Measurements from ENCODE around the gene UBAP1.
"Not testable (repeated sequence)": the region's sequence is repeated elsewhere in the genome, so short reads cannot be mapped to it uniquely, and the experiment has no call there.

The UBAP1 gene

DNA sequence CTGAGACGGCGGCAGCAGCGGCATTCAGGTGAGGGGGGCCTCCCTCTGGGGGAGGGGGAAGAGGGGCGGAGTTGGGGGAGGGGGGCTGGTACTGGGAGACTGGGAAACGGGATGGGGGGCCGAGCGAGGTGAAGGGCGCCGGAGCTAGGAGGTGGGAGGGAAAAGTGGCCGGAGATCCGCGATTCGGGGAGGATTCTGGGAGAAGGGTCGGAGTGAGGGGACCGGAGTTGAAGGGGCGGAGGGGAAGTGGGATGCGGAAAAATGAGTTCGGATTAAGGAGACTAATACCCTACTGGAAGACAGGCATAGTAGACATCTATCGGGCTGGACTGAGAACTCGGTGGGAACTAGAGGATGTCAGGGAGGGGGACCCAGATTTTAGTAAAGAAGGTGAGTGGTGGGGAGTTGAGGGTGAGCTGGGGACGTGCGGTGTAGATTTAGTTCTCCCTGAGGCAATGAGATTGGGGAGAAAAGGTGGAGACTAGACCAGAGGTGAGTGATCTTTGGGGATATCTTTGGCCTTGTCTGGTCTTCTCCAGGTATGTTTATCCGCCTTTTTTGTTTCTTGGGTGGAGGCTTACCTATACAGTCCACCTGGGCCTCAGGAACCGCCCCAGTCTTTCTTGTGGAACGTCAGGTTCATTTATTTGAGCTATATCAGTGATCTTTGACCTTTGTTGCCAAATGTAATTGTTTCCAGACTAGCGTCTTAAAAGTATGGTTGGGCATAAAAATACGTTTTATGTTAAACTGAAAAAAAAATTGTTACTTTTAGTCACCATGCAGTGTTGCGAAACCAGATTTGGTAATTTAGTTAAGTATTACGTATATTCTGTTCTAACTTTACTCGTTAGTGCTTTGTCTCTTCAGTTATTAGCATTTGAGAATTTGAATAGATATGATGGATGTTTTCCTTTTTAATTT lies 632 bp downstream of the UBAP1 start:
- in situ Hi-C loops (cut with HindIII; ENCODE audit: low sequenced_read_pairs), result no loop called here

- in situ Hi-C loops (cut with HindIII; ENCODE audit: low sequenced_read_pairs), result no loop called here
Measured at GRCh38 chr9:34185778-34186551, 7.1 kb downstream of the UBAP1 start.

DNA sequence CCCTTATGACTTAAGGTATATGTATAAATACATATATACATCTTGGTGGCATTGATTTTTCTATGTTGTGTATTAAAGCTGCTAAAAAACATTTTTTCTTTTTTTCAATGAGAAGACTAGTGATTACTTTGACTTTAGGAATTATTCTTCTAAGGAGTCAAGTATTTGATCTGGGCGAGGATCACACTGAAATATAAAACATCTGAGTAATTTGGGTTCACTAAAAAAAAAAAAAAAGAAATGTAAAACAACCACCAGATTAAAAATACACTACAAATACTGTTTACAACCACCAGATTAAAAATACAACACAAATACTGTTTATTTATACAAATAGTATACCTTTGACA lies 9.0 kb downstream of the UBAP1 start:
- in situ Hi-C loops (cut with HindIII; ENCODE audit: low sequenced_read_pairs), result no loop called here

- in situ Hi-C loops (cut with HindIII; ENCODE audit: low sequenced_read_pairs), result no loop called here
Measured at GRCh38 chr9:34190996-34191892, 12.4 kb downstream of the UBAP1 start.

- in situ Hi-C loops (cut with HindIII; ENCODE audit: low sequenced_read_pairs), result no loop called here
Measured at GRCh38 chr9:34195143-34195542, 16.3 kb downstream of the UBAP1 start.

DNA sequence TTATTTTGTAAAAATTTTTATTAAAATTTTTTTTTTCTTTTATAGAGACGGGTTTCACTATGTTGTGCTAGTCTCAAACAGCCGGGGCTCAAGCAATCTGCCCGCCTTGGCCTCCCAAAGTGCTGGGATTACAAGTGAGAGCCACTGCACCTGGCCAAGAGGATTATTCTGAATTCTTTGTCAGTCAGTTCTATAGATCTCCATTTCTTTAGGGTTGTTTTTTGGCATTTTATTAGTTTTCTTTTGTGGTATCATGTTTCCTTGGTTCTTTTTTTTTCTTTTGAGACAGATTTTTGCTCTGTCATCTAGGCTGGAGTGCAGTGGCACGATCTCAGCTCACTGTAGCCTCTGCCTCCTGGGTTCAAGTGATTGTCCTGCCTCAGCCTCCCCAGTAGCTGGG lies 18.4 kb downstream of the UBAP1 start:
- in situ Hi-C loops (cut with HindIII; ENCODE audit: low sequenced_read_pairs), result not testable (repeated sequence)

GRCh38 chr9:34197756-34198711 lies 19.2 kb downstream of the UBAP1 start:
- in situ Hi-C loops (cut with HindIII; ENCODE audit: low sequenced_read_pairs), result no loop called here

DNA sequence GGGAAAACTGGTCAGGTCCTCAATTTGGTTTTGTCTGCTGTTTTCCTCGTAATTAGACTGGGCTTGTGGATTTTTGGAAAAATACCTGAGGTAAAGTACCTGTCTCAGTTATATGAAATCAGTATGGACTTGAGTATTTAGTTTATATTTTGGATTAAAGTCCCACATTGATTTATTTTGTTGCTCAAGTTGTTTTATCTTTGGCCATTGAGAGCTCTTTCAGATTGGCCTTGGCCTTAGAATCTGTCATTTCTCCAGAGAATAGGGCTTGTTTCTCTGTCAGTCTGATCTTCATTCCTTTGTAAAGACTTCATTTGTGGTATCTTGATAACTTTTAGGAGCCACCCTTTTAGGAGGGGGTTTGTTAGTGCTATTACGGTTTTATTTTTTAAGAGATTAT lies 21.2 kb downstream of the UBAP1 start:
- in situ Hi-C loops (cut with HindIII; ENCODE audit: low sequenced_read_pairs), result no loop called here

- in situ Hi-C loops (cut with HindIII; ENCODE audit: low sequenced_read_pairs), result no loop called here
Measured at GRCh38 chr9:34203275-34203991, 24.6 kb downstream of the UBAP1 start.

- in situ Hi-C loops (cut with HindIII; ENCODE audit: low sequenced_read_pairs), result no loop called here
Measured at GRCh38 chr9:34203992-34204635, 25.3 kb downstream of the UBAP1 start.

DNA sequence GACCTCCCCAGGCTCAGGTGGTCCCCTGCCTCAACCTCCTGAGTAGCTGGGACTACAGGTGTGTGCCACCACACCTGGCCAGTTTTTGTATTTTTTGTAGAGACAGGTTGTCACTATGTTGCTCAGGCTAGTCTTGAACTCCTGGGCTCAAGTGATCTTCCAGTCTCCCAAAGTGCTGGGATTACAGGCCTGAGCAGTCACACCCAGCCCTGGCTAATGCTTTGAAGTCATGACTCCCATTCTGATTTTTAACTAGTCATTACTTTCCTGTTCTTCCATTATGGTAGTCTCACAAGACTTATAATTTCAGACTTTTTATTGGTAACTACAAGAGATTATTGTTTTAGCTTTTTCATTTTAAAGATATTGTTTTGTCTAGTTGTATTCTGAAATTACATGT lies 26.3 kb downstream of the UBAP1 start:
- in situ Hi-C loops (cut with HindIII; ENCODE audit: low sequenced_read_pairs), result no loop called here

- in situ Hi-C loops (cut with HindIII; ENCODE audit: low sequenced_read_pairs), result no loop called here
Measured at GRCh38 chr9:34206561-34206960, 27.7 kb downstream of the UBAP1 start.

GRCh38 chr9:34211395-34211794 lies 32.6 kb downstream of the UBAP1 start:
- in situ Hi-C loops (cut with HindIII; ENCODE audit: low sequenced_read_pairs), result no loop called here

DNA sequence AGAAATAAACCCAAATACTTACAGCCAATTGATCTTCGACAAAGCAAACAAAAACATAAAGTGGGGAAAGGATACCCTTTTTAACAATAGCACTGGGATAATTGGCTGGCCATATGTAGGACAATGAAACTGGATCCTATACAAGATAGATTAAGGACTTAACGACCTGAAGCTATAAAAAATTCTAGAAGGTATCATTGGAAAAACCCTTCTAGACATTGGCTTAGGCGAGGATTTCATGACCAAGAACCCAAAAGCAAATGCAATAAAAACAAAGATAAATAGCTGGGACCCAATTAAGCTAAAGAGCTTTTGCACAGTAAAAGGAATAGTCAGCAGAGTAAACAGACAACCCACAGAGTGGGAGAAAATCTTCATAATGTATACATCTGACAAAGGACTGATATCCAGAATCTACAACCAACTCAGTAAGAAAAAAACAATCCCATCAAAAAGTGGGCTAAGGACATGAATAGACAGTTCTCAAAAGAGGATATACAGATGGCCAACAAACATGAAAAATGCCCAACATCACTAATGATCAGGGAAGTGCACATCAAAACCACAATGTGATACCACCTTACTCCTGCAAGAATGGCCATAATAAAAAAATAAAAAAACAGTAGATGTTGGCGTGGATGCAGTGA lies 35.6 kb downstream of the UBAP1 start:
- in situ Hi-C loops (cut with HindIII; ENCODE audit: low sequenced_read_pairs), result not testable (repeated sequence)

DNA sequence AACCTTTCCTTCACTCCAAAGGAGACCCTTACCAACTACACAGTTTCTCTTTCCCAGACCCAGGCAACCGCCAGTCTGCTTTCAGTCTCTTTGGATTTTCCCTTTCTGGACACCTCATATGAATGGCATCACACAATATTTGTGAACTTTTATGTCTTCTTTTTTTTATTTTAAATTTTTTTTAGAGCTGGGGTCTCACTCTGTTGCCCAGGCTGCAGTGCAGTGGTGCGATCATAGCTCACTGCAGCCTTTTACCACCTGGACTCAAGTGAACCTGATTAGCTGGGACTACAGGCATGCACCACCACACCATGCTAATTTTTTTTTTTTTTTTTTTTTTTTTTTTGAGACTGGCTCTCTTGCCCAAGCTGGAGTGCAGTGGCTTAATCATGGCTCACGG lies 37.5 kb downstream of the UBAP1 start:
- in situ Hi-C loops (cut with HindIII; ENCODE audit: low sequenced_read_pairs), result no loop called here

DNA sequence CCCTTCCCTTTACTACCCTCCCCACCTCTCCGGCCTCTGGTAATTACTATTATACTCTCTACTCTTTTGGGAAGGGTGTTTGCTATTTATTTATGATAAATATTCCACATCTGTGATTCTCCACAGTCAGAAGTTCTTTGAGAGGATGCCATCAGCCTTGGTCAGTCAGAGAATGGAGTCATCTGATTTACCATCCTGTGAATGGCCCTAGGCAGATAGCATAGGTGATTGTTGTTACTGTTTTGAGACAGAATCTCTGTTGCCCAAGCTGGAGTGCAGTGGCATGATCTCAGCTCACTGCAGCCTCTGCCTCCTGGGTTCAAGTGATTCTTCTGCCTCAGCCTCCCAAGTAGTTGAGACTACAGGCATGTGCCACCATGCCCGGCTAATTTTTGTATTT lies 38.2 kb downstream of the UBAP1 start:
- in situ Hi-C loops (cut with HindIII; ENCODE audit: low sequenced_read_pairs), result not testable (repeated sequence)

- in situ Hi-C loops (cut with HindIII; ENCODE audit: low sequenced_read_pairs), result no loop called here
Measured at GRCh38 chr9:34218446-34218845, 39.6 kb downstream of the UBAP1 start.

GRCh38 chr9:34219421-34219820 lies 40.6 kb downstream of the UBAP1 start:
- in situ Hi-C loops (cut with HindIII; ENCODE audit: low sequenced_read_pairs), result no loop called here
